ENCODE results near the gene CD59.

GRCh38 chr11:33670250-33671011 is 65.8 kb downstream of the CD59 start:
- TF ChIP-seq EP300 (IDR thresholded peaks at IDR 0.05) (no peak), CTCF (IDR thresholded peaks at IDR 0.05) (no peak), POLR2A (IDR thresholded peaks at IDR 0.05; ENCODE audit: low read length) (no peak)

Data from A549 (cell line).